GM21717 (cell line): ENCODE data around the gene CACNA1C.

Source experiments
- ATAC-seq: cut with Tn5 transposase; IDR thresholded peaks from one replicate; pipeline ENCODE4 v1.9.1; 2021; ENCODE audit warnings: mild to moderate bottlenecking, moderate library complexity; ENCODE audit not compliant: unreplicated experiment

CACNA1C gene

GRCh38 chr12:2397356-2398045 is 344.7 kb downstream of the CACNA1C start:
- no peak for ATAC-seq

GRCh38 chr12:2401040-2401439 is 348.3 kb downstream of the CACNA1C start:
- ATAC-seq = no peak

GRCh38 chr12:2402073-2402579 is 349.3 kb downstream of the CACNA1C start:
- no peak for ATAC-seq

GRCh38 chr12:2403221-2403976 is 350.6 kb downstream of the CACNA1C start:
- no peak for ATAC-seq

GRCh38 chr12:2405039-2405438 is 352.3 kb downstream of the CACNA1C start:
- no peak for ATAC-seq

- ATAC-seq = no peak
Measured at GRCh38 chr12:2406903-2407302, 354.1 kb downstream of the CACNA1C start.

GRCh38 chr12:2408262-2408661 is 355.5 kb downstream of the CACNA1C start:
- ATAC-seq = no peak

- ATAC-seq = no peak
Measured at GRCh38 chr12:2409656-2410265, 357.0 kb downstream of the CACNA1C start.

- no peak for ATAC-seq
Measured at GRCh38 chr12:2410496-2410895, 357.7 kb downstream of the CACNA1C start.

GRCh38 chr12:2411011-2411410 is 358.2 kb downstream of the CACNA1C start:
- ATAC-seq = no peak

- ATAC-seq = no peak
Measured at GRCh38 chr12:2411616-2412304, 359.0 kb downstream of the CACNA1C start.

GRCh38 chr12:2412305-2412643 is 359.5 kb downstream of the CACNA1C start:
- no peak for ATAC-seq

- no peak for ATAC-seq
Measured at GRCh38 chr12:2413301-2413700, 360.5 kb downstream of the CACNA1C start.

GRCh38 chr12:2413999-2414792 is 361.4 kb downstream of the CACNA1C start:
- ATAC-seq = no peak

GRCh38 chr12:2414810-2415567 is 362.2 kb downstream of the CACNA1C start:
- no peak for ATAC-seq

- ATAC-seq = no peak
Measured at GRCh38 chr12:2415568-2415944, 362.8 kb downstream of the CACNA1C start.

GRCh38 chr12:2416158-2416557 is 363.4 kb downstream of the CACNA1C start:
- ATAC-seq = no peak

GRCh38 chr12:2417481-2418160 is 364.8 kb downstream of the CACNA1C start:
- no peak for ATAC-seq

GRCh38 chr12:2418579-2418978 is 365.8 kb downstream of the CACNA1C start:
- ATAC-seq = no peak
